Hepatocyte (in vitro differentiated cells): ENCODE measurements around the gene TRIM15. TPM values are rescaled to one million over a fixed set of nuclear protein-coding genes. Genes with fewer than 3 reads are reported as not detected.
A peak's percentile ranks its signal among the peaks of the same experiment; 100 is the strongest.

Experiments used
- DNase-seq: peaks from one replicate; pipeline ENCODE4 v3.0.0-alpha.2; 2016; ENCODE audit warnings: low spot score
- H2AFZ ChIP-seq: fragments of 200-600 bp; sonication (generic); 2 replicates; pipeline ENCODE4 v1.6.0; 2016; ENCODE audit warnings: antibody characterized with exemption, mild to moderate bottlenecking
- H3K27ac ChIP-seq: fragments of 200-600 bp; sonication (generic); 2 replicates; pipeline ENCODE4 v1.5.1; 2016; ENCODE audit warnings: mild to moderate bottlenecking
- H3K27me3 ChIP-seq: fragments of 200-600 bp; sonication (generic); 2 replicates; pipeline ENCODE4 v1.6.1; 2016
- H3K36me3 ChIP-seq: fragments of 200-600 bp; sonication (generic); replicated peaks from 2 replicates; pipeline ENCODE4 v1.5.1; 2016; ENCODE audit warnings: low read depth; ENCODE audit not compliant: insufficient read depth
- H3K4me1 ChIP-seq: fragments of 200-600 bp; sonication (generic); 2 replicates; pipeline ENCODE4 v1.5.1; 2016; ENCODE audit warnings: mild to moderate bottlenecking, moderate library complexity; ENCODE audit not compliant: insufficient read depth
- H3K4me2 ChIP-seq: fragments of 200-600 bp; sonication (generic); 2 replicates; pipeline ENCODE4 v1.6.0; 2016
- H3K4me3 ChIP-seq: fragments of 200-600 bp; sonication (generic); 2 replicates; pipeline ENCODE4 v1.5.1; 2016; ENCODE audit warnings: mild to moderate bottlenecking
- H3K79me2 ChIP-seq: fragments of 200-600 bp; sonication (generic); 2 replicates; pipeline ENCODE4 v1.6.0; 2017; ENCODE audit warnings: mild to moderate bottlenecking
- H3K9me2 ChIP-seq: fragments of 200-600 bp; sonication (generic); replicated peaks from 2 replicates; pipeline ENCODE4 v1.6.0; 2017; ENCODE audit warnings: mild to moderate bottlenecking; ENCODE audit not compliant: insufficient read depth
- H3K9me3 ChIP-seq: fragments of 200-600 bp; sonication (generic); 2 replicates; pipeline ENCODE4 v1.5.1; 2016; ENCODE audit warnings: low read depth, mild to moderate bottlenecking
- H4K20me1 ChIP-seq: fragments of 200-600 bp; sonication (generic); 2 replicates; pipeline ENCODE4 v1.6.0; 2016; ENCODE audit warnings: mild to moderate bottlenecking; ENCODE audit not compliant: insufficient read depth, poor library complexity, severe bottlenecking
- EZH2 ChIP-seq: fragments of 200-600 bp; sonication (generic); IDR thresholded peaks from 2 replicates; pipeline ENCODE4 v1.6.1; 2016; ENCODE audit warnings: antibody characterized with exemption, mild to moderate bottlenecking, borderline replicate concordance
- EZH2phosphoT487 ChIP-seq: fragments of 200-600 bp; sonication (generic); IDR thresholded peaks from one replicate; pipeline ENCODE4 v1.6.1; 2018; ENCODE audit warnings: antibody characterized with exemption, mild to moderate bottlenecking, low read depth, moderate library complexity; ENCODE audit not compliant: unreplicated experiment, severe bottlenecking
- WGBS: methylation state at CpG from one replicate; pipeline ENCODE4 v1.1.6; 2016; ENCODE audit warnings: low lambda C conversion rate; ENCODE audit errors: missing lambda C conversion rate; 5-methylcytosine and 5-hydroxymethylcytosine counted together
- polyA plus RNA-seq: library from polyadenylated mRNA; unstranded; fragments of >200 nt; fragmentation: Nextera tagmentation; extraction: Ambion mirVana; gene quantifications from 2 replicates; pipeline ENCODE4 v1.2.1, GENCODE V29; 2016
- total RNA-seq: library from RNA; depleted of rRNA; stranded (reverse); fragments of >200 nt; gene quantifications from 2 replicates; pipeline ENCODE4 v1.2.3, GENCODE V29; 2014
- TF ChIP-seq, protein P1 (sequence below): fragments of 200-600 bp; sonication (generic); IDR thresholded peaks from 2 replicates; pipeline ENCODE4 v1.5.1; 2016; ENCODE audit warnings: antibody characterized with exemption, mild to moderate bottlenecking; ENCODE audit not compliant: poor library complexity

Gene TRIM15
- total and polyA plus RNA-seq, 2 experiments from 2014 or later, result 1.2 to 2.6 TPM

DNA sequence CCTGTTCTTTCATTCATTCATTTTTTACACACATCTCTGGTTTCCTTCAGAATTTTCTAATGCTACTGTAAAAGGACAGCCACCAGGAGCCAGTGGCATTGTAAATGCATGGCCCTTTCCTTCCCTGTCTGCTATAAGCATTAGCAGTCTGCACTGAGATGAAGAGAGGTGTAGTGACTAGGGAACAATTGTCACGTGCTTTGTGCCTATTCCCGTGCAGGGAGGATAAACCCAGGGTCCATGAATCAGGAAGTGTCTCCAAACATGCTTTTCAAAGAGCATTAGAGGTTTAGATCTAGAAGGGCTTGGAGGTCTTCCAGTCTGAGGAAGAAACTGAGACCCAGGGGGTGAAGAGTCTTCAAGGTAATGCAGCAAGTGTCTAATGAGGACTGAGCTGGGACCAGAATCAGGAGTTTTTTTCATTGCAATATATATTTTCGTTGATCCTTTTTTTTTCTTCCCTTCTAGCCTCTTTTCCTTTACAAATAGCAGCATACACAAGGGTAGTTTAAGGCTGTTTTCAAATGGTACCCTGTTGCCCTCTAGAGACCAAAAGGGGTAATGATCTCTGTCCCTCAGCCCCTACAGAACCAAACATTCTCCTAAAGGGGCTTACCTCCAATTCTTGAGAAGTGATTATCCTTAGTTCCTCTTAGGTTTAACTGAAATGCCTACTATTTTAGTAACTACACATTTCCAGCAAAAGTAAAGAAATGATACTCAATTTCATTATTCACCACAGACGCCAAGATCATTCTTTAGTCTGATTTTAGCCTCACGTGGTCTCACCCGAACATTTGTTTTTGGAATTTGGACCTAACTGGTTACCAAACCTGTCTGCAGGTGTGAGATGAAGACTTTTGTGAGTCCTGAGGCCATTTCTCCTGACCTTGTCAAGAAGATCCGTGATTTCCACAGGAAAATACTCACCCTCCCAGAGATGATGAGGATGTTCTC is 6.6 kb downstream of the TRIM15 start:
- Histone ChIP-seq H3K27me3 (peaks cover 61% of the 10 kb centered on the region), H2AFZ (no peak overlapping the region), H3K4me3 (no peak overlapping the region), H3K4me2 (no peak overlapping the region), H3K27ac (no peak overlapping the region), H3K9me3 (no peaks in the 10 kb centered on the region), H3K36me3 (no peaks in the 10 kb centered on the region), H3K4me1 (no peaks in the 10 kb centered on the region), H4K20me1 (no peaks in the 10 kb centered on the region), H3K79me2 (no peaks in the 10 kb centered on the region), H3K9me2 (no peaks in the 10 kb centered on the region)
- TF ChIP-seq EZH2phosphoT487, result no peak
- TF ChIP-seq EZH2, result no peak
- TF ChIP-seq, protein P1, sequence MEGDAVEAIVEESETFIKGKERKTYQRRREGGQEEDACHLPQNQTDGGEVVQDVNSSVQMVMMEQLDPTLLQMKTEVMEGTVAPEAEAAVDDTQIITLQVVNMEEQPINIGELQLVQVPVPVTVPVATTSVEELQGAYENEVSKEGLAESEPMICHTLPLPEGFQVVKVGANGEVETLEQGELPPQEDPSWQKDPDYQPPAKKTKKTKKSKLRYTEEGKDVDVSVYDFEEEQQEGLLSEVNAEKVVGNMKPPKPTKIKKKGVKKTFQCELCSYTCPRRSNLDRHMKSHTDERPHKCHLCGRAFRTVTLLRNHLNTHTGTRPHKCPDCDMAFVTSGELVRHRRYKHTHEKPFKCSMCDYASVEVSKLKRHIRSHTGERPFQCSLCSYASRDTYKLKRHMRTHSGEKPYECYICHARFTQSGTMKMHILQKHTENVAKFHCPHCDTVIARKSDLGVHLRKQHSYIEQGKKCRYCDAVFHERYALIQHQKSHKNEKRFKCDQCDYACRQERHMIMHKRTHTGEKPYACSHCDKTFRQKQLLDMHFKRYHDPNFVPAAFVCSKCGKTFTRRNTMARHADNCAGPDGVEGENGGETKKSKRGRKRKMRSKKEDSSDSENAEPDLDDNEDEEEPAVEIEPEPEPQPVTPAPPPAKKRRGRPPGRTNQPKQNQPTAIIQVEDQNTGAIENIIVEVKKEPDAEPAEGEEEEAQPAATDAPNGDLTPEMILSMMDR, result peak; percentile 74
- WGBS, result 30% methylated on average over 7 of the region's 7 CpGs
- peak; percentile 63 for DNase-seq

DNA sequence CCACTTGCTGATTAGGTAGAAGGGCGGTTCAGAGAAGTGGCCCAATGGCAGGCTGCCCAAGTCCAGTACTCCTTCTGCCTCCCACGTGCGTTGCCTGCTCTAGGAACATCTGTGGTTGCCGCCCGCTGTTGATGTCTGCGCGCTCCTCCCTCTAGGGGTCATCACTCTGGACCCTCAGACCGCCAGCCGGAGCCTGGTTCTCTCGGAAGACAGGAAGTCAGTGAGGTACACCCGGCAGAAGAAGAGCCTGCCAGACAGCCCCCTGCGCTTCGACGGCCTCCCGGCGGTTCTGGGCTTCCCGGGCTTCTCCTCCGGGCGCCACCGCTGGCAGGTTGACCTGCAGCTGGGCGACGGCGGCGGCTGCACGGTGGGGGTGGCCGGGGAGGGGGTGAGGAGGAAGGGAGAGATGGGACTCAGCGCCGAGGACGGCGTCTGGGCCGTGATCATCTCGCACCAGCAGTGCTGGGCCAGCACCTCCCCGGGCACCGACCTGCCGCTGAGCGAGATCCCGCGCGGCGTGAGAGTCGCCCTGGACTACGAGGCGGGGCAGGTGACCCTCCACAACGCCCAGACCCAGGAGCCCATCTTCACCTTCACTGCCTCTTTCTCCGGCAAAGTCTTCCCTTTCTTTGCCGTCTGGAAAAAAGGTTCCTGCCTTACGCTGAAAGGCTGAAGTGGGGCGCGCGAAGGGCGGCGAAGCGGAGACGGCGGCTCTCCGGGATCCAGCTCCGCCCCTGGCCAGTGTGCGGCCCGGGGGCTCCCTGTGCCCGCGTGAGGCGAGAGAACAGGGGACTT is 8.5 kb downstream of the TRIM15 start:
- Histone ChIP-seq H3K4me1 (no peaks in the 10 kb centered on the region), H3K36me3 (no peaks in the 10 kb centered on the region), H3K27me3 (peaks cover 75% of the 10 kb centered on the region), H3K9me2 (no peaks in the 10 kb centered on the region), H4K20me1 (no peaks in the 10 kb centered on the region), H3K27ac (no peak overlapping the region), H3K9me3 (no peaks in the 10 kb centered on the region), H3K4me2 (peak overlapping the region; percentile 73), H3K79me2 (no peaks in the 10 kb centered on the region), H2AFZ (peak overlapping the region; percentile 73), H3K4me3 (no peak overlapping the region)
- TF ChIP-seq, protein P1, result peak; percentile 12
- TF ChIP-seq EZH2 (no peak), EZH2phosphoT487 (no peak)
- DNase-seq, result peak; percentile 52
- 8% methylated on average over 53 of the region's 62 CpGs for WGBS

DNA sequence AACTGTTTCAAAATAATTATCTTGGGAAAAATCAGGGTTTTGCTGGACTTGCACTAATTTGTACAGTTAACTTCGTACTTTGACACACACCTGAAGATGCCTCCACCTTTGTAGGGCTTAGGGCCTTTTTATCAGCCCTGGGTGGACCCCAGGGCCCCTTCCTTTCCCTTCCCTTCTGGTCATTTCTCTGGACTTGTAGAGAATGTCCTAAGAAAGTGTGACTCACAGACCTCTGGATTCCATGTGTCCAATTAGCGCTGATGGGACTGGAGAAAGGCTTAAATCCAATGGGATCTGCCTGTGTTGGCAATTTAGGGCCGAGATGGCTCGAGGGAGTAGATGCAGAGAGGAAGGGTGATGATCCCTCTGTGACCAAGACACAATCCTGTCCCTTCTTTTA is 9.3 kb downstream of the TRIM15 start:
- TF ChIP-seq, protein P1, result no peak
- no peak for TF ChIP-seq EZH2
- TF ChIP-seq EZH2phosphoT487, result no peak
- Histone ChIP-seq H3K27ac (no peak overlapping the region), H3K9me3 (no peaks in the 10 kb centered on the region), H3K4me2 (peak overlapping the region; percentile 73), H3K4me3 (no peak overlapping the region), H3K36me3 (no peaks in the 10 kb centered on the region), H3K79me2 (no peaks in the 10 kb centered on the region), H3K27me3 (peaks cover 81% of the 10 kb centered on the region), H3K4me1 (no peaks in the 10 kb centered on the region), H4K20me1 (no peaks in the 10 kb centered on the region), H2AFZ (peak overlapping the region; percentile 73), H3K9me2 (no peaks in the 10 kb centered on the region)
- no peak for DNase-seq
- WGBS, result 83% methylated on average over 4 of the region's 4 CpGs
